Calu3 (cell line): Measurements from ENCODE around the gene PARD6B. TPM values are rescaled to one million over a fixed set of nuclear protein-coding genes. Genes with fewer than 3 reads are reported as not detected.

Source experiments
- BruUV-seq: library from RNA; stranded (reverse); fragments of 400-500 nt; replicated peaks from 2 replicates; lab custom pipeline; 2021; lab: Mats Ljungman, UMichigan
- CTCF ChIA-PET: fragments of 300-600 bp; sonication (Branson Sonifier 250); formaldehyde crosslinking; loops from one replicate; lab custom pipeline; 2022; ENCODE audit warnings: antibody characterized with exemption; lab: Charles Lee
- DNase-seq: peaks from one replicate; pipeline ENCODE4 v3.0.0; 2022
- H3K27ac Mint-ChIP-seq: one replicate; pipeline ENCODE4 v1.8.0; 2022; ENCODE audit warnings: mixed read lengths; ENCODE audit not compliant: unreplicated experiment
- H3K27me3 Mint-ChIP-seq: one replicate; pipeline ENCODE4 v1.8.0; 2022; ENCODE audit warnings: mixed read lengths; ENCODE audit not compliant: unreplicated experiment
- H3K36me3 Mint-ChIP-seq: one replicate; pipeline ENCODE4 v1.8.0; 2022; ENCODE audit warnings: mild to moderate bottlenecking, moderate library complexity, mixed read lengths; ENCODE audit not compliant: insufficient read depth, unreplicated experiment
- H3K4me1 Mint-ChIP-seq: one replicate; pipeline ENCODE4 v1.8.0; 2022; ENCODE audit warnings: mild to moderate bottlenecking, low read depth, mixed read lengths; ENCODE audit not compliant: unreplicated experiment
- H3K4me3 Mint-ChIP-seq: one replicate; pipeline ENCODE4 v1.8.0; 2022; ENCODE audit warnings: mild to moderate bottlenecking, low read depth, moderate library complexity, mixed read lengths; ENCODE audit not compliant: unreplicated experiment
- H3K9me3 Mint-ChIP-seq: one replicate; pipeline ENCODE4 v1.8.0; 2022; ENCODE audit warnings: low read depth, mixed read lengths; ENCODE audit not compliant: unreplicated experiment
- CTCF ChIP-seq: fragments of 200-600 bp; IDR thresholded peaks from one replicate; pipeline ENCODE4 v1.8.0; 2022; ENCODE audit warnings: antibody characterized with exemption; ENCODE audit not compliant: unreplicated experiment
- intact Hi-C: fragments of 100-400 bp; cut with micrococcal nuclease; formaldehyde crosslinking; loops from one replicate; pipeline ENCODE4 v1.10.0; 2022; ENCODE audit not compliant: unreplicated experiment
- total RNA-seq: library from RNA; stranded (reverse); gene quantifications from 2 replicates; pipeline ENCODE4 v1.2.3, GENCODE V29; 2022

Gene PARD6B
- total RNA-seq, 1 experiment from 2014 or later, result 114 TPM

- Mint-ChIP-seq H3K4me1 (peaks cover 14% of the 10 kb centered on the region), H3K27me3 (no peaks in the 10 kb centered on the region), H3K27ac (no peak within 1 kb of the TSS), H3K36me3 (peaks cover 15% of the 10 kb centered on the region), H3K4me3 (peak within 1 kb of the TSS; percentile 71), H3K9me3 (no peaks in the 10 kb centered on the region)
- CTCF ChIA-PET, result interaction anchor here (0.5 to 2.1 kb wide), 34 partner anchors 11 to 515 kb away, joined by 3 to 28 read pairs (median 4); partner anchors contain the start of genes ADNP, DPM1 and MOCS3
- DNase-seq, result peak; percentile 96
- peak; percentile 98 for TF ChIP-seq CTCF
- BruUV-seq, result no TSS peak
- intact Hi-C loops, result loop anchor here (1.0 kb wide), 1 partner anchor 134 kb away; no protein-coding TSS in a partner anchor
Measured at GRCh38 chr20:50794846-50795634, 63.7 kb downstream of the PARD6B start, which contains the start of gene BCAS4. Gene BCAS4, plus strand, starts transcription at chr20:50795061. Its CDS starts 23 bp downstream, at chr20:50795084.

- BruUV-seq, result TSS peak; percentile 46
- no peak for TF ChIP-seq CTCF
- CTCF ChIA-PET, result no interaction called here
Measured at GRCh38 chr20:50797142-50797541, 65.8 kb downstream of the PARD6B start.

GRCh38 chr20:50798650-50799049 lies 67.3 kb downstream of the PARD6B start:
- BruUV-seq, result no TSS peak
- Mint-ChIP-seq H3K36me3 (peaks cover 10% of the 10 kb centered on the region), H3K4me3 (no peak overlapping the region), H3K9me3 (no peaks in the 10 kb centered on the region), H3K27ac (no peak overlapping the region), H3K4me1 (no peaks in the 10 kb centered on the region), H3K27me3 (no peaks in the 10 kb centered on the region)
- intact Hi-C loops, result no loop called here
- TF ChIP-seq CTCF, result no peak
- CTCF ChIA-PET, result interaction anchor here (0.6 kb wide), 1 partner anchor 60 kb away, joined by 3 read pairs; no protein-coding TSS in a partner anchor
- no peak for DNase-seq

More at GRCh38 chr20:50797142-50797541, 65.8 kb downstream of the PARD6B start:
- H3K36me3 Mint-ChIP-seq, result peaks cover 14% of the 10 kb centered on the region
- no peak for DNase-seq
- no peak overlapping the region for H3K4me3 Mint-ChIP-seq
- no peaks in the 10 kb centered on the region for H3K4me1 Mint-ChIP-seq
- no peaks in the 10 kb centered on the region for H3K27me3 Mint-ChIP-seq
- intact Hi-C loops, result no loop called here
- no peaks in the 10 kb centered on the region for H3K9me3 Mint-ChIP-seq
- no peak overlapping the region for H3K27ac Mint-ChIP-seq

GRCh38 chr20:50799176-50799889 lies 68.0 kb downstream of the PARD6B start:
- no peak for TF ChIP-seq CTCF
- no TSS peak for BruUV-seq
- intact Hi-C loops, result no loop called here
- Mint-ChIP-seq H3K36me3 (peaks cover 10% of the 10 kb centered on the region), H3K9me3 (no peaks in the 10 kb centered on the region), H3K4me3 (no peak overlapping the region), H3K27me3 (no peaks in the 10 kb centered on the region), H3K27ac (no peak overlapping the region), H3K4me1 (no peaks in the 10 kb centered on the region)
- DNase-seq, result no peak
- CTCF ChIA-PET, result interaction anchor here (0.6 kb wide), 1 partner anchor 59 kb away, joined by 3 read pairs; no protein-coding TSS in a partner anchor
